Measurements from ENCODE around the gene CD200R1L.

CD200R1L gene

DNA sequence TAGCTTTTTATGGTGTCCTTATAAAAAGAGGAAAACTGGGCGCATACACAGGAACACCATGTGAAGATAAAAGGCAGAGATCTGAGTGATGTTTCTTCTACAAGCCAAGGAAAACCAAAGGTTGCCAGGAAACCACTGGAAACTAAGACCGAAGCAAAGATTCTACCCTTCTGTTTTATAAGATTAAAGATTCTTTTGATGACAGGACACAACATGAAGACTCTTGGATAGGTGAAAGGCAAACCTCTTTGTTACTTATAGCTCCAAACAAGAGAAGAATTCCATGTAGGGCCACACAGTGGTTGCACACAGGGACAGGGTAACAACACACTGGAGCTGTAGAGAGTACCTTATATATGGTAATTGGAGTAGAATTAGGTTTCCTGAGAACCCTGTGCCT, at the start of gene CD200R1L:
CD200R1L (minus strand) TSS at position 101 of the 400 bp plus-strand sequence. CDS start 17,497 bp downstream, outside the sequence.
- TF ChIP-seq CTCF (IDR thresholded peaks at IDR 0.05; ENCODE audit: extremely low read depth, missing control alignments), result no peak
- DNase-seq (ENCODE audit: low spot score), result no peak

DNA sequence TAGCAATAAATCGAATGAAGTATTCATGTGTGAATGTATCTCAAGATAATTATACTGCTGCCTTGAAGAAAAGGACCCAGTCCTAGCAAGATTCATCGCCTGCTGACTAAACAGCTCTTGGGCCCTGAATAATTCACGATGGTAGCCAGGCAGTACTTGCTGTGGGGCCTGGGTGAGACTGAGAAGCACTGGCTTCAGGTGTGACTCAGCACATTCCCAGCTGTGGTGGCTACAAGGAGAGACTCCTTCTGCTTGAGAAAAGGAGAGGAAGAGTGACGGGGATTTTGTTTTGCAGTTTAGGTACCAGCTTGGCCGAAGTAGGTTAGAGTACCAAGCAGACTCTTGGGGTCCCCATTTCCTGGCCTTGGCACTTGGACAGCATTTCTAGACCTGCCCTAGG, 47.6 kb upstream of the CD200R1L start:
- TF ChIP-seq CTCF (IDR thresholded peaks at IDR 0.05; ENCODE audit: extremely low read depth, missing control alignments), result no peak
- no peak for DNase-seq (ENCODE audit: low spot score)

- no peak for TF ChIP-seq CTCF (IDR thresholded peaks at IDR 0.05; ENCODE audit: extremely low read depth, missing control alignments)
- no peak for DNase-seq (ENCODE audit: low spot score)
These were observed 42.7 kb upstream of the CD200R1L start for GRCh38 chr3:112889357-112889756.

DNA sequence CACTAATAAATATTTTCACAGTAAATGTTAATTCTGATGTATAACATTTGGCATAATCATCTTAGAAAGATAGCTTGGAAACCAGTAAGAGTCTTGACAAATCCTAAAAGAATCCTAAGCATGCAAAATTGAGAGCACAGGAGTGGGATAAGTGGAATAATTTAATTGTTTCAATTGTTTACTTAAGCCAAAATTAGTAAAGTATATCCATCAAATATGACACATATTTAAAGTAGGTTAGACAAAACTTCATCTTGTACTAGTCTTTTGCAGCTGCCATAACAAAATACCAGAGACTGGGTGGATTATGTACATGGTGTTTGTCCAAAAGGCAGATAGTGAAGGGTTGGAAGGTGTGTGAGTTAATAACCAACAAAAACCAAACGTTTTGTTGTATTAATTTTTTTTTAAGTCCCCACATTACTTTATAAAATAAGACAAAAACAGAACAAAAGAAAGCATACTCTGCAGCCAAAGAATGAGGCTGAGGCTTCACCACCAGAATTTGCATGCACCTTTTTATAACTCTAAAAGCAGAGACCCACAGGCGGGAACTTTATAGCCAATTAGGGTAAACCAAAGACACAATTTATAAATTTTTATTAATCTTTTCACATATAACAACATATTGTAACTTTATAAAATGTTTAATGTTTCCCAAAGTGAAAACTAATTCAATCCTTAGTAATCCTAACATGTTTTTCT, 41.9 kb upstream of the CD200R1L start:
- TF ChIP-seq CTCF (IDR thresholded peaks at IDR 0.05; ENCODE audit: extremely low read depth, missing control alignments), result no peak
- DNase-seq (ENCODE audit: low spot score), result no peak

DNA sequence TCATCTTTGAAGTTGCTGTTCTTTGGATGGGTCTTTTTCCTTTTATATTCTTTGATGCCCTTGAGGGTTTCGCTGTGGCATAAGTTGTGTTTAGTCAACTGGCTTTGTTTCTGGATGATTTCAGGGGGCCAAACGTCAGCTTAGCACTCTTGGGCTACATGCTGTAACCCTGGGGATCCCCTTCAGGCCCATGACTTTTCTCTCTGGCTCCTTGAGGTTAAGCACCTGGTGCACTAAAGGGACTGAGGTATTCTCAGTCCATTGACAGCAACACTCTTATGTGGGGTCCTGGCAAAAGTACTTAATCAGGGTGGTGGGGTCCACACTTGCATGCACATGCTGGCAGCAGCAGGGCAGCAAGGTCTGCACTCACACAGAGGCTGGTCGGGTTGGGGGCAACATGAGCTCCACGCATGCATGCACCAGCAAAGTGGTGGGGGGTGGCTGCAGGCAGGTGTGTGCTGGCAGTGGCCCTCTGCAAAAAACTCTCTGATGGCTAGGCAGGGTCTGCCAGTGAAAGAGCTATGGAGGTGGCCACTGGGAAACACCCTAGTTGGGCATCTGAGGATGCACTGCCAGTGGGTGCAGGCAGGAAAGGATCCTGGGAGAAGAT, 38.1 kb upstream of the CD200R1L start:
- no peak for DNase-seq (ENCODE audit: low spot score)
- no peak for TF ChIP-seq CTCF (IDR thresholded peaks at IDR 0.05; ENCODE audit: extremely low read depth, missing control alignments)

DNA sequence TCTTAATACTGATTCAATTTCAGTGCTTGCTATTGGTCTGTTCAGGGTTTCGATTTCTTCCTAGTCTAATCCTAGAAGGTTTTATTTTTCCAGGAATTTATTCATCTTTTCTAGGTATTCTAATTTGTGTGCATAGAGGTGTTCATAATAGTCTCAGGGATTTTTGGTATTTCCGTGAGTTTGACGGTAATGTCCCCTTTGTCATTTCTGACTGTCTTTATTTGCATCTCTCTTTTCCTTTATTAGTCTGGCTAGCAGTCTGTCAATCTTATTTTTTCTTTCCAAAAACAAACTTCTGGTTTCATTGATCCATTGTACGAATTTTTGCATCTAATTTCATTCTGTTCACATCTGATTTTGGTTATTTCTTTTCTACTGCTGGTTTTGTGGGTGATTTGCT, 35.2 kb upstream of the CD200R1L start:
- no peak for DNase-seq (ENCODE audit: low spot score)
- TF ChIP-seq CTCF (IDR thresholded peaks at IDR 0.05; ENCODE audit: extremely low read depth, missing control alignments), result no peak

DNA sequence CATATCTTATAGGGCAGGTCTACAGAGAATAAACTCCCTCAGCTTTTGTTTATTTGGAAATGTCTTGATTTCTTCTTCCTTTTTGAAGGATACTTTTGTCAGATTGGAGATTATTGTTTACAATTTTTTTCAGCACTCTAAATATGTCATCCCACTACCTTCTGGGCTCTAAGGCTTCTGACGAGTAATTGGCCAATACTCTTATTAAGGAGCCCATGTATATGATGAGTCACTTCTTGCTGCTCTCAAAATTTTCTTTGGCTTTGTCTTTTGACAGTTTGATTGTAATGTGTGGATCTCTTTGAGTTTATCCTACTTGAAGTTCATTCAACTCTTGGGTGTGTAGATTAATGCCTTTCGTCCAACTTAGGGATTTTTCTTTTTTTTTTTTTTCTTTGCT, 28.9 kb upstream of the CD200R1L start:
- no peak for DNase-seq (ENCODE audit: low spot score)
- TF ChIP-seq CTCF (IDR thresholded peaks at IDR 0.05; ENCODE audit: extremely low read depth, missing control alignments), result no peak
